Body of pancreas (tissue), 4 donors: ENCODE measurements around the gene PEAK1.

Experiments used
- POLR2A ChIP-seq, 3 donors: fragments of 450-650 bp; IDR thresholded peaks; one replicate each; pipeline ENCODE4 v1.6.1; 2016; ENCODE audit warnings: antibody characterized with exemption in 3 of 3, mild to moderate bottlenecking in 2 of 3
- TF ChIP-seq, protein P1 (sequence below), 7 experiments: fragments of 450-650 bp in 4 of 7; fragments of 200-600 bp in 3 of 7; sonication (generic) in 3 of 7; IDR thresholded peaks; one replicate each; pipeline ENCODE4 v1.5.1; 2016 to 2019; ENCODE audit warnings: antibody characterized with exemption in 7 of 7

DNA sequence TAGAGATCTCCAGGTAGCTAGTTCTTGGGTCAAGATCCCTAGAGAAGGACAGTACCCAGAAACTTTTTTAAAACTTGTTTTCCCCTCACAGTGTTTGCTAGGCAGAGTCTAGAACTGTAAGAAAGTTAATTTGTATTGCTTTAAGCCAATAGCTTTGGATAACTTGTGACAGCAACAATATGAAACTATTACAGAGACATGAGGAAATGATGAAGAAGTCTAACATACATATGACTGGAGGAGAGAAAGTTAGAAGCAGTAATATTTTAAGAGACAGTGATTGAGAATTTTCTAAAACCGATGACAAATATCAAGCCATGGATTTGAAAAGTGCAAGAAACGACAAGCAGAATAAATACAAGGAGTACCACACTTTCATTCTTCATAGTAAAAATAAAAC, 10.7 kb upstream of the PEAK1 start:
- TF ChIP-seq, protein P1, sequence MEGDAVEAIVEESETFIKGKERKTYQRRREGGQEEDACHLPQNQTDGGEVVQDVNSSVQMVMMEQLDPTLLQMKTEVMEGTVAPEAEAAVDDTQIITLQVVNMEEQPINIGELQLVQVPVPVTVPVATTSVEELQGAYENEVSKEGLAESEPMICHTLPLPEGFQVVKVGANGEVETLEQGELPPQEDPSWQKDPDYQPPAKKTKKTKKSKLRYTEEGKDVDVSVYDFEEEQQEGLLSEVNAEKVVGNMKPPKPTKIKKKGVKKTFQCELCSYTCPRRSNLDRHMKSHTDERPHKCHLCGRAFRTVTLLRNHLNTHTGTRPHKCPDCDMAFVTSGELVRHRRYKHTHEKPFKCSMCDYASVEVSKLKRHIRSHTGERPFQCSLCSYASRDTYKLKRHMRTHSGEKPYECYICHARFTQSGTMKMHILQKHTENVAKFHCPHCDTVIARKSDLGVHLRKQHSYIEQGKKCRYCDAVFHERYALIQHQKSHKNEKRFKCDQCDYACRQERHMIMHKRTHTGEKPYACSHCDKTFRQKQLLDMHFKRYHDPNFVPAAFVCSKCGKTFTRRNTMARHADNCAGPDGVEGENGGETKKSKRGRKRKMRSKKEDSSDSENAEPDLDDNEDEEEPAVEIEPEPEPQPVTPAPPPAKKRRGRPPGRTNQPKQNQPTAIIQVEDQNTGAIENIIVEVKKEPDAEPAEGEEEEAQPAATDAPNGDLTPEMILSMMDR (IDR thresholded peaks at IDR 0.05) = no peak
- TF ChIP-seq POLR2A (IDR thresholded peaks at IDR 0.05) = no peak
